H9 (cell line): Measurements from ENCODE around the gene SNED1. TPM values are rescaled to one million over a fixed set of nuclear protein-coding genes. Genes with fewer than 3 reads are reported as not detected.

Experiments
- DNase-seq: peaks from one replicate; pipeline ENCODE4 v3.0.0-alpha.2; 2017
- H2AFZ ChIP-seq: one replicate; pipeline ENCODE4 v1.6.1; 2013; ENCODE audit warnings: mild to moderate bottlenecking, low read length, control low read depth, moderate library complexity
- H2AK5ac ChIP-seq: 2 replicates; pipeline ENCODE4 v1.6.1; 2013; ENCODE audit warnings: low read length, control low read depth, mixed read lengths; ENCODE audit not compliant: insufficient read length
- H2BK120ac ChIP-seq: one replicate; pipeline ENCODE4 v1.6.1; 2013; ENCODE audit warnings: low read depth, mild to moderate bottlenecking, low read length, control low read depth, inconsistent platforms; ENCODE audit not compliant: poor library complexity, severe bottlenecking
- H2BK12ac ChIP-seq: 2 replicates; pipeline ENCODE4 v1.6.1; 2013; ENCODE audit warnings: low read length, control low read depth, mixed read lengths, low read depth; ENCODE audit not compliant: insufficient read length
- H2BK15ac ChIP-seq: 2 replicates; pipeline ENCODE4 v1.6.1; 2013; ENCODE audit warnings: low read depth, low read length, control low read depth
- H2BK20ac ChIP-seq: one replicate; pipeline ENCODE4 v1.6.1; 2013; ENCODE audit warnings: low read depth, mild to moderate bottlenecking, low read length, control low read depth, inconsistent platforms; ENCODE audit not compliant: poor library complexity, severe bottlenecking
- H2BK5ac ChIP-seq: 2 replicates; pipeline ENCODE4 v1.6.1; 2013; ENCODE audit warnings: low read length, control low read depth, mixed read lengths; ENCODE audit not compliant: insufficient read length
- H3K14ac ChIP-seq: 2 replicates; pipeline ENCODE4 v1.6.1; 2013; ENCODE audit warnings: low read length, control low read depth; ENCODE audit not compliant: insufficient read depth
- H3K18ac ChIP-seq: 2 replicates; pipeline ENCODE4 v1.6.1; 2013; ENCODE audit warnings: low read depth, mild to moderate bottlenecking, mixed read lengths, low read length, control low read depth; ENCODE audit not compliant: insufficient read length
- H3K23ac ChIP-seq: 2 replicates; pipeline ENCODE4 v1.6.1; 2013; ENCODE audit warnings: low read length, control low read depth, mixed read lengths, low read depth; ENCODE audit not compliant: insufficient read length
- H3K23me2 ChIP-seq: 2 replicates; pipeline ENCODE4 v1.6.1; 2013; ENCODE audit warnings: low read depth, mild to moderate bottlenecking, mixed read lengths, low read length, control low read depth; ENCODE audit not compliant: insufficient read length, poor library complexity, severe bottlenecking
- H3K27ac ChIP-seq: 2 replicates; pipeline ENCODE4 v1.5.1; 2013; ENCODE audit warnings: low read length, control low read depth, mixed read lengths, low read depth; ENCODE audit not compliant: insufficient read length
- H3K27me3 ChIP-seq: 2 replicates; pipeline ENCODE4 v1.6.1; 2013; ENCODE audit warnings: low read length, control low read depth, inconsistent platforms; ENCODE audit not compliant: insufficient read depth
- H3K4ac ChIP-seq: 2 replicates; pipeline ENCODE4 v1.6.1; 2013; ENCODE audit warnings: low read depth, mild to moderate bottlenecking, control low read depth, inconsistent platforms, low read length, moderate library complexity
- H3K4me1 ChIP-seq: 2 replicates; pipeline ENCODE4 v1.6.1; 2013; ENCODE audit warnings: low read length, control low read depth, inconsistent platforms; ENCODE audit not compliant: insufficient read depth
- H3K4me2 ChIP-seq: 2 replicates; pipeline ENCODE4 v1.6.1; 2013; ENCODE audit warnings: low read length, control low read depth, mixed read lengths; ENCODE audit not compliant: insufficient read length, insufficient read depth
- H3K56ac ChIP-seq: 2 replicates; pipeline ENCODE4 v1.6.1; 2013; ENCODE audit warnings: low read depth, mild to moderate bottlenecking, mixed read lengths, low read length, control low read depth; ENCODE audit not compliant: insufficient read length
- H3K79me1 ChIP-seq: 2 replicates; pipeline ENCODE4 v1.6.1; 2013; ENCODE audit warnings: low read depth, mild to moderate bottlenecking, moderate library complexity, low read length, control low read depth, inconsistent platforms; ENCODE audit not compliant: insufficient read depth, poor library complexity, severe bottlenecking
- H3K79me2 ChIP-seq: 2 replicates; pipeline ENCODE4 v1.6.1; 2013; ENCODE audit warnings: low read length, control low read depth, inconsistent platforms; ENCODE audit not compliant: insufficient read depth
- H3K9ac ChIP-seq: 2 replicates; pipeline ENCODE4 v1.6.1; 2013; ENCODE audit warnings: low read length, control low read depth, mixed read lengths; ENCODE audit not compliant: insufficient read length; ENCODE audit errors: extremely low read depth
- H3K9me3 ChIP-seq: one replicate; pipeline ENCODE4 v1.6.1; 2013; ENCODE audit warnings: low read depth, low read length, inconsistent platforms; ENCODE audit not compliant: control insufficient read depth
- H3T11ph ChIP-seq: one replicate; pipeline ENCODE4 v1.6.1; 2013; ENCODE audit warnings: mild to moderate bottlenecking, low read length, control low read depth, inconsistent platforms
- H4K20me1 ChIP-seq: one replicate; pipeline ENCODE4 v1.6.1; 2013; ENCODE audit not compliant: control insufficient read depth, insufficient read length, insufficient read depth
- H4K5ac ChIP-seq: 2 replicates; pipeline ENCODE4 v1.6.1; 2013; ENCODE audit warnings: low read depth, mild to moderate bottlenecking, mixed read lengths, low read length, control low read depth; ENCODE audit not compliant: insufficient read length
- H4K8ac ChIP-seq: replicated peaks from 2 replicates; pipeline ENCODE4 v1.6.1; 2013; ENCODE audit warnings: low read length, control low read depth, mixed read lengths, low read depth; ENCODE audit not compliant: insufficient read length
- H4K91ac ChIP-seq: 2 replicates; pipeline ENCODE4 v1.6.1; 2013; ENCODE audit warnings: low read depth, mild to moderate bottlenecking, moderate library complexity, mixed read lengths, low read length, control low read depth; ENCODE audit not compliant: insufficient read length
- H3K27ac Mint-ChIP-seq, 3 experiments: 2 replicates in 2 of 3; 3 replicates in 1 of 3; pipeline ENCODE4 v1.8.0; 2020 to 2021; ENCODE audit warnings: mixed read lengths in 3 of 3, mild to moderate bottlenecking in 1 of 3, moderate library complexity in 1 of 3
- H3K27me3 Mint-ChIP-seq: 2 replicates; pipeline ENCODE4 v1.8.0; 2021; ENCODE audit warnings: low read depth, mild to moderate bottlenecking, moderate library complexity, mixed read lengths
- H3K36me3 Mint-ChIP-seq, 3 experiments: 2 replicates in 2 of 3; 3 replicates in 1 of 3; pipeline ENCODE4 v1.8.0; 2020 to 2021; ENCODE audit warnings: low read depth in 3 of 3, mixed read lengths in 3 of 3; ENCODE audit not compliant: insufficient read depth in 1 of 3
- H3K4me1 Mint-ChIP-seq, 2 experiments: 2 replicates each; pipeline ENCODE4 v1.8.0; 2020; ENCODE audit warnings: mixed read lengths in 2 of 2
- H3K4me3 Mint-ChIP-seq, 2 experiments: 2 replicates in 1 of 2; 3 replicates in 1 of 2; pipeline ENCODE4 v1.8.0; 2020 to 2021; ENCODE audit warnings: mild to moderate bottlenecking in 2 of 2, mixed read lengths in 2 of 2, moderate library complexity in 1 of 2
- H3K9me3 Mint-ChIP-seq, 2 experiments: 2 replicates in 1 of 2; 3 replicates in 1 of 2; pipeline ENCODE4 v1.8.0; 2020; ENCODE audit warnings: mild to moderate bottlenecking in 2 of 2, mixed read lengths in 2 of 2, moderate library complexity in 1 of 2
- WGBS: extraction: QIAGEN DNeasy Blood & Tissue Kit; methylation state at CpG from one replicate; pipeline ENCODE4 v1.1.7; 2013; ENCODE audit warnings: missing lambda C conversion rate, low lambda C conversion rate, mixed read lengths; ENCODE audit not compliant: insufficient read length; ENCODE audit errors: extremely low coverage; 5-methylcytosine and 5-hydroxymethylcytosine counted together
- total RNA-seq: library from RNA; stranded (reverse); gene quantifications from 2 replicates; pipeline ENCODE4 v1.2.1, GENCODE V29; 2021
- TF ChIP-seq, protein P1 (sequence below): fragments of 200-600 bp; sonication (generic); conservative IDR thresholded peaks from 3 replicates; pipeline ENCODE4 v1.8.0; 2021; ENCODE audit warnings: antibody characterized with exemption, mild to moderate bottlenecking

SNED1 gene
- total RNA-seq, 1 experiment from 2014 or later, result 2.5 TPM

GRCh38 chr2:241003047-241003360 lies 4.6 kb downstream of the SNED1 start:
- peaks cover 4% of the 10 kb centered on the region for H3K23me2 ChIP-seq
- no peak overlapping the region for H2BK20ac ChIP-seq
- no peak overlapping the region for H3K23ac ChIP-seq
- H3T11ph ChIP-seq, result no peak overlapping the region
- Mint-ChIP-seq H3K27me3 (peaks cover 53% of the 10 kb centered on the region), H3K27ac (no peak overlapping the region; a peak in 1 of 7 replicates), H3K4me1 (no peaks in the 10 kb centered on the region), H3K4me3 (no peak overlapping the region), H3K9me3 (peaks cover 31 to 33% of the 10 kb centered on the region in 2 experiments), H3K36me3 (peaks cover 9 to 22% (median 12%) of the 10 kb centered on the region in 3 experiments)
- H2AK5ac ChIP-seq, result no peak overlapping the region
- no peak overlapping the region for H3K18ac ChIP-seq
- no peak overlapping the region for H3K4ac ChIP-seq
- H4K8ac ChIP-seq, result no peak overlapping the region
- no peak overlapping the region for H3K27ac ChIP-seq
- H3K79me2 ChIP-seq, result no peaks in the 10 kb centered on the region
- H4K5ac ChIP-seq, result no peak overlapping the region
- H3K9me3 ChIP-seq, result no peaks in the 10 kb centered on the region
- H2BK5ac ChIP-seq, result no peak overlapping the region
- no peak overlapping the region for H3K56ac ChIP-seq
- no peak overlapping the region for H2BK15ac ChIP-seq
- peaks cover 3% of the 10 kb centered on the region; the same call in 1 of the 2 replicates for H3K27me3 ChIP-seq
- H4K20me1 ChIP-seq, result no peaks in the 10 kb centered on the region
- H3K79me1 ChIP-seq, result no peaks in the 10 kb centered on the region
- H4K91ac ChIP-seq, result no peak overlapping the region
- no peak overlapping the region for H3K14ac ChIP-seq
- H3K4me2 ChIP-seq, result no peak overlapping the region
- no peak overlapping the region for H3K9ac ChIP-seq
- no peak overlapping the region for H2BK120ac ChIP-seq
- no CpG with 5 or more reads among the region's 7 CpGs for WGBS
- TF ChIP-seq, protein P1, sequence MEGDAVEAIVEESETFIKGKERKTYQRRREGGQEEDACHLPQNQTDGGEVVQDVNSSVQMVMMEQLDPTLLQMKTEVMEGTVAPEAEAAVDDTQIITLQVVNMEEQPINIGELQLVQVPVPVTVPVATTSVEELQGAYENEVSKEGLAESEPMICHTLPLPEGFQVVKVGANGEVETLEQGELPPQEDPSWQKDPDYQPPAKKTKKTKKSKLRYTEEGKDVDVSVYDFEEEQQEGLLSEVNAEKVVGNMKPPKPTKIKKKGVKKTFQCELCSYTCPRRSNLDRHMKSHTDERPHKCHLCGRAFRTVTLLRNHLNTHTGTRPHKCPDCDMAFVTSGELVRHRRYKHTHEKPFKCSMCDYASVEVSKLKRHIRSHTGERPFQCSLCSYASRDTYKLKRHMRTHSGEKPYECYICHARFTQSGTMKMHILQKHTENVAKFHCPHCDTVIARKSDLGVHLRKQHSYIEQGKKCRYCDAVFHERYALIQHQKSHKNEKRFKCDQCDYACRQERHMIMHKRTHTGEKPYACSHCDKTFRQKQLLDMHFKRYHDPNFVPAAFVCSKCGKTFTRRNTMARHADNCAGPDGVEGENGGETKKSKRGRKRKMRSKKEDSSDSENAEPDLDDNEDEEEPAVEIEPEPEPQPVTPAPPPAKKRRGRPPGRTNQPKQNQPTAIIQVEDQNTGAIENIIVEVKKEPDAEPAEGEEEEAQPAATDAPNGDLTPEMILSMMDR, result no peak
- no peak overlapping the region for H2AFZ ChIP-seq
- no peak for DNase-seq
- H3K4me1 ChIP-seq, result no peaks in the 10 kb centered on the region
- no peak overlapping the region for H2BK12ac ChIP-seq
